ENCODE results near the gene RCOR1.
A peak's percentile ranks its signal among the peaks of the same experiment; 100 is the strongest.
"Not testable (repeated sequence)": the region's sequence is repeated elsewhere in the genome, so short reads cannot be mapped to it uniquely, and the experiment has no call there.

RCOR1 gene

GRCh38 chr14:102571478-102572042 lies 20.9 kb upstream of the RCOR1 start:
- no peak for DNase-seq

GRCh38 chr14:102573161-102573560 lies 19.3 kb upstream of the RCOR1 start:
- DNase-seq: not testable (repeated sequence)

GRCh38 chr14:102573591-102574046 lies 18.8 kb upstream of the RCOR1 start:
- DNase-seq: no peak

- DNase-seq: no peak
Observed at GRCh38 chr14:102574281-102575159, 17.9 kb upstream of the RCOR1 start.

GRCh38 chr14:102575160-102575845 lies 17.1 kb upstream of the RCOR1 start:
- DNase-seq: no peak

GRCh38 chr14:102575846-102576428 lies 16.5 kb upstream of the RCOR1 start:
- DNase-seq: not testable (repeated sequence)

GRCh38 chr14:102578821-102579220 lies 13.6 kb upstream of the RCOR1 start:
- DNase-seq: no peak

GRCh38 chr14:102579696-102580549 lies 12.5 kb upstream of the RCOR1 start:
- no peak for DNase-seq

- no peak for DNase-seq
Observed at GRCh38 chr14:102580550-102581110, 11.8 kb upstream of the RCOR1 start.

- no peak for DNase-seq
Observed at GRCh38 chr14:102581193-102581592, 11.3 kb upstream of the RCOR1 start.

- no peak for DNase-seq
Observed at GRCh38 chr14:102583726-102584125, 8.7 kb upstream of the RCOR1 start.

- no peak for DNase-seq
Observed at GRCh38 chr14:102584871-102585869, 7.3 kb upstream of the RCOR1 start.

GRCh38 chr14:102586420-102587104 lies 5.9 kb upstream of the RCOR1 start:
- DNase-seq: no peak

- DNase-seq: no peak
Observed at GRCh38 chr14:102588821-102589220, 3.6 kb upstream of the RCOR1 start.

GRCh38 chr14:102589761-102590290 lies 2.6 kb upstream of the RCOR1 start:
- DNase-seq: no peak

GRCh38 chr14:102590667-102591099 lies 1.8 kb upstream of the RCOR1 start:
- DNase-seq: no peak

- peak; percentile 27 for DNase-seq
Observed at GRCh38 chr14:102591372-102591943, 991 bp upstream of the RCOR1 start.

GRCh38 chr14:102592763-102593060 lies 263 bp downstream of the RCOR1 start:
- DNase-seq: no peak

- DNase-seq: peak; percentile 51
Observed at GRCh38 chr14:102593061-102593824, 794 bp downstream of the RCOR1 start.

All from activated CD4-positive, alpha-beta T cell treated with anti-CD3 and anti-CD28 coated beads, Interleukin-2, Interleukin-6, amounts not matched to agents 100 ng/mL and 50 ng/mL, durations not matched to agents 16 hours and 8 hours (primary cell).